SHP77 treated with DMSO at 0.1 percent for 48 hours (cell line): ENCODE measurements around the gene ZKSCAN7.
"Not testable (repeated sequence)": the region's sequence is repeated elsewhere in the genome, so short reads cannot be mapped to it uniquely, and the experiment has no call there.

ENCODE experiments used
- DNase-seq: peaks from one replicate; lab custom pipeline; 2025; lab: John Stamatoyannopoulos, UW

The ZKSCAN7 gene

DNA sequence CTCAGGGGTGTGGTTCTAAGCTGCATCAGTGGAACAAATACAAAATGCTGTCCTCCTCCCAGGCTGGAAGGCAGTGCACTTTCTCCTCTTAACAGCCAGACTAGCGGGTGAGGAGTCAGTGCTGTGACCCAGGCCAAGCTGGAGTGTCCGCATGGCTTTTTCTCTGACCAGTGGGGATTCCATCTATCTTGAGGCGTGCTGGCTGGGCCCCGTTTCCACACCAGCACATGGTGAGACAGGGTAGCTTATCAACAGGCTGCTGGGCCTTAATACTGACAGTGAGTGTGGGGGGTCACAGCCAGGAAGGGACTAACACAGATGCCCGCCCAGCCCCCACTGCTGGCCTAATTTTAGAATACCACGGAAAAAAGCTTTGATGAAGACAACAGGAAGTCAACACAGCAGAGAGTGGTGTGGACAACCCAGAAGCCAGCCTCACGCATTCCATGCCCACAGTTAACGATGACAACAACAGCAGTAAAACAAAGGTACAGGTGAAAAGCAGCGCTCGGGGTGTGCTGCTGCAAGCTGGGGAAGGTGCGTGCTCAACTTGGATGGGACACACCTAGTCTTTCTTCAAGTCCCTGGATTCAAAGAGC lies 22.5 kb downstream of the ZKSCAN7 start:
- DNase-seq: not testable (repeated sequence)

DNA sequence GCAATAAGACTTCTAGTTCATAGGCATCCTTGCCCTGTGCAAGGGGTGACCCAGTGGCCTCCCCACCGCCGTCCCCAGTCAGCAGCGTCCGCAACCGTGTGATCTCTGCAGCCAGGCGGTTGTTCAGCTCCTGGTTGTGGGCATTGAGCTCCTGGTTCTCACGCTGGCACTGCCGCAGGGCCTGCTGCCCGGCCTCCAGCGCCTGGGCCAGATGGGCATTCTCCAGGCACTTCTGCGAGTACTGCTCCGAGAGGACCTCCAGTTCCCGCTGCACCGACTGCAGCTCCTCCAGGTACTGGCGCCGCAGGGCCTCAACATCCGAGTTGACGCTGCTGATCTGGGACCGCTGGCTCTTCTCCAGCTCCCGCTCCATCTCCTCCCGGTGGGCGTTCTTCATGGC lies 23.3 kb downstream of the ZKSCAN7 start:
- not testable (repeated sequence) for DNase-seq

DNA sequence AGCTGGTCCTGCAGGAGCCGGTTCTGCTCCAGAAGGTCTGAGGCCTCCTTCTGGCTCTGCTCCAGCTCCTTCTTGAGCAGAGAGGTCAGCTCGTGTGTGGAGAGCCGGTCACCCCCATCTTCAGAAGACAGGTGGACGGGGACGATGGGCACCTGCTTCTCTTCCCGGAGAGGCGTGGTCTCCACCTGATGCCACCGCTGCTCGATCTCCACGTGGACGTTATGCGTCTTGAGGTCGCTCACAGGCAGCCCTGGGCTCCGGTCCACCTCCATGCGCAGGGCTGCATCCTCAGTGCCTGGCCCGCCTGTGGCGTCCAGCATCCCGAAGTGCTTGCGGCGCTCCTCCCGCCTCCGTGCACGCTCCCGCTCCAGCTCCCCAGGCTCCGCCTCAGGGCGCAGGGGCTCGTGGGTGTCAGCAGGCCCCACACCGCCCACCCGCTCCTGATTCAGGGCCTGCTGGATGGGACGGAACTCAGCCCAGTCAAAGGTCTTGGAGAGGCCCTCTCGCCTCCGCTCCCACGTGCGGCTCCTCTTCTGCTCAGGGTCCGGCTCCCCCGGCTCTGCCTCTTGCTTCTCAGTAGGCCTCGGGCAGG lies 24.0 kb downstream of the ZKSCAN7 start:
- not testable (repeated sequence) for DNase-seq

DNA sequence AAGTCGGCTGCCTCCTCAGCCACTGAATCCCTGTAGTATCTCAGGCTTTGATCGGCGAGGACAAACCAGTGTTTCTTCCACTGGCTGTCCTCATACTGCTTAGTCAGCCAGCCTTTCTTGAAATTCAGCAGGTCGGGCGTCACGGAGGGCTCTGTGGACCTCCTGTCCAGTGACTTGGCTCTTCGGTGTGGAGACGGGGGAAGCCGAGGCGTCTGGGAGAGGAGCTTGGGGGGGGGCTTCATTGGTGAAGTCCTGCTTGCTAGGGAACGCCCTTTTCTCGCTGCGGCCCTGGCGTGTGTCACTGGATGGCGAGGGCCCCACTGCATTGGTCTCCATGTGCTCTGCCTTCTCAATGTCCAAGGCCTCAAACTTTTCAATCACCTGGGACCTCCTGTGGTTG lies 24.8 kb downstream of the ZKSCAN7 start:
- not testable (repeated sequence) for DNase-seq

DNA sequence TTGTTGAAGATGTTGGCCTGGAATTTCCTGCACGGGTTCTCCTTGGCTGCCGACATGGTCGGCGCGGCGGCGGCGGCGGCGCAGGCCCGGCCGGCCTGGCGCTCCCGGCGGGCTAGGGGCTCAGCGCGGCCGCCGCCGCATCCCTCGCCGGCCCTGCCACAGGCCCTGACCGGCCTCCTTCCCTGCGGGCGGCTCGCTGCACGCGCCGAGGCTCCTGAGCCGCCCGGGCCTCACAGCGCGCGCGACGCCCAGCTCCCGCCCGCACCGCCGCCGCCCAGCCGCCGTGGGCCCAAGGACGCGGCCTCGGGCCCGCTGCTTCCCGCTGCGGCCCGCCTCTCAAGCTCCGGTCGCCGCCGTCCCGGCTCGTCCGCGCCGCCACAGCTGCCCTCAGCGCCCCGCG lies 26.0 kb downstream of the ZKSCAN7 start:
- DNase-seq: not testable (repeated sequence)

DNA sequence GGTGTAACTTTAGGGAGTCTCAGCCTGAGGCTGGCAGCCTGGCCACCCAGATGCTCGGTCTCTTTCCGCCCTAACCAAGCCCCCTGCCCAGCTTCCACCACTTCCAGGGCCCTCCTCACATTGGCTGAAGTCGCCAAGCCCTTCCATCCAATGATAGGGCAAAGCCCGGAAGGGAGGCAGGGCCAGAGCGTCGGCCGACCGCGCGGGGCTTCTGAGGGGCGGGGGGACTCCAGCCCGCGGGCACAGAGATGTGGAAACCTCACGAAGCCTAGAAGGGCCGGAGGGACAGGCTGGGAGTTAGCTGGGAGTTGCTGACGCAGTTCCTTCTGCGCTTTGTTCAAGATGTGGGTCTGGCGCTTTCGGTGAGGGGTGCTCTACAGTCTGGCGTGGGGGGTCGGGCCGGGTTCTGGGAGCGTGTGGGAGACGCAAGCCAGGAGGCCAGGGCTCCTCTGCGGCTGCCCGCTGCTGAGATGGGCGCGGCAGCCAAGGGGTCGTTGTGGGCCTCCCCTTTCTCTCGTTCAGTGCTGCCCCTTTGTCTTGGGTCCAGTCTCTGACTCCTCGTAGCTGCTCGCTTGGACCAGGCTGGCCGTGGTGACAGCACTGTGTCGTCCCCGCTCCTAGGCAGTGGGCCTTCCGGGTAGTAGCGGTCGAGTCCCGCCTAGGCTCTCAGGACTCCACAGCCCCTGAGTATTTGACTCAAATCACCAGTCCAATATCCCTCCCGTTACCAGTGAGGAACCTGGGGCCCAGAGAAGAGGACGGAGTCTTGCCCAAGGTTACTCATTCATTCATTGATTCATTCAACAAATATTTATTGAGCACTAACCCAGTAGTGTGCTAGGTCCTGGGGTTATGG lies 29.9 kb downstream of the ZKSCAN7 start, which contains the start of gene ZNF660:
TSS of gene ZNF660 (plus strand) at position 319 of the 856 bp plus-strand sequence. CDS start 9,230 bp downstream, outside the sequence.
- peak; percentile 43 for DNase-seq

DNA sequence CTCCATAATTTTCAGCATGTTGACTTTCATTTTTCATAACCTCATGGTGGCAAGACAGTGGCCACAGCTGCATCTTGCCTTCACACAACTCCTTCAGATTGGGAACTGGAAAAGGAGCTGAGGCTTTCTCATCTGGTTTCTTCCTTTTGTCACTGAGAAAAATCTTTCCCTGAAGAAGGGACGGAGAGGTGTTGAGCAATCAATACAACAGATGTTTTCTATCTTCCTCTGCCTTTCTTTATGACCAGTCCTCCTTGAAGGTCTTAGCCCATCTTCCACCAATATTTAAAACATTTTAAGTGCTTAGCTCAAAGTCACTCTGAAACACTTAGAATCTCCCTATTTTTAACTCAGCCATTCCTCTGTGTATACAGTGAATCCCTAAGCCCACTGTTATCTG lies 41.6 kb downstream of the ZKSCAN7 start:
- no peak for DNase-seq

DNA sequence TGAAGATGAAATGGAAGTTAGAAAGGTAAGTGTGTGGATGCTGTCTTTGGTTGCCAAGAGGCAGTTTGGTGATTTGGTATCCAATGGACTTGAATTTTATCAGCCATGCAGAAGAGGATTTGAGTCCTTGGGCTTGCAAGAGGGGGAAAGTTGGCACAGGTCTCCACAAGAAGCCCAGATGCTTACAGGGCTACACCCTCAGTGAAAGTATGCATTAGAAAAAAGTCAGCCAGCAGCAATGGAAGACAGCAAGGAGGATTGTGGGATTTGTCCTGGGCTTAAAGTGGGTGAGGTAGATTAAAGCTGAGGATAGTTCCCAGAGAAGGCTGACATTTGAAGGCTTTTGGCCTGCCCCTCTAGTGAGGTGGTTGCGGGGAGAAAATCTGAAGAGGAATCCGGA lies 46.8 kb downstream of the ZKSCAN7 start:
- no peak for DNase-seq

DNA sequence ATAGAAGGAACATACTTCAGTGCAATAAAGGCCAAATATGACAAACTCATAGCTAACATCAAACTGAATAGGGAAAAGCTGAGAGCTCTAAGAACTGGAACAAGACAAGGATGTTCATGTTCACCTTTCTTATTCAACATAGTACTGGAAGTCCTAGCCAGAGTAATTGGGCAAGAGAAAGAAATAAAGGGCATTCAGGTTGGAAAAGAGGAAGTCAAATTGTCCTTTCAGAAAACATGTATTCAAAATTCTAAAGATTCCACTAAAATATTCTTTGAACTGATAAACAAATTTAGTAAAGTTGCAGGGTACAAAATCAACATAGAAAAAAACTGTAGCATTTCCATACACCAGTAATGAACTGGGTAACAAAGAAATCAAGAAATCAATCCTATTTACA lies 57.7 kb downstream of the ZKSCAN7 start:
- no peak for DNase-seq
